ENCODE measurements around the gene IGSF21. TPM values are rescaled to one million over a fixed set of nuclear protein-coding genes. Genes with fewer than 3 reads are reported as not detected.
A peak's percentile ranks its signal among the peaks of the same experiment; 100 is the strongest.

The IGSF21 gene
- total RNA-seq, 3 donors from 2014 or later (not counting 1 experiment from before 2014, with no cell fraction given) = not detected

GRCh38 chr1:18300376-18300775 is 192.8 kb downstream of the IGSF21 start:
- Histone ChIP-seq H3K4me1 (ENCODE audit: control insufficient read depth, insufficient read depth, low read length) (no peaks in the 10 kb centered on the region), H3K27ac (ENCODE audit: low read length) (no peak overlapping the region), H3K36me3 (ENCODE audit: control insufficient read depth, insufficient read depth, low read length) (no peaks in the 10 kb centered on the region), H3K4me3 (ENCODE audit: low read length) (no peak overlapping the region), H3K9me3 (ENCODE audit: control insufficient read depth, insufficient read depth, low read length) (no peaks in the 10 kb centered on the region), H3K27me3 (ENCODE audit: control insufficient read depth, insufficient read depth, low read length) (no peaks in the 10 kb centered on the region)
- DNase-seq (no peak), ATAC-seq (no peak)
- Mint-ChIP-seq H3K4me3 (no peak overlapping the region), H3K27me3 (ENCODE audit: low read depth in 2 of 2) (peaks cover under 1 to 20% of the 10 kb centered on the region in 2 donors), H3K4me1 (no peaks in the 10 kb centered on the region), H3K36me3 (no peaks in the 10 kb centered on the region), H3K27ac (no peak overlapping the region), H3K9me3 (no peaks in the 10 kb centered on the region)
- TF ChIP-seq CTCF (IDR thresholded peaks at IDR 0.05) = no peak
- 84% methylated on average over 2 of the region's 2 CpGs for WGBS (ENCODE audit: insufficient coverage)
- intact Hi-C loops (cut with micrococcal nuclease) = no loop called here

- WGBS (ENCODE audit: insufficient coverage) = 54% methylated on average over 7 of the region's 7 CpGs
- no peak for TF ChIP-seq CTCF (IDR thresholded peaks at IDR 0.05)
- Histone ChIP-seq H3K4me3 (ENCODE audit: low read length) (no peak overlapping the region), H3K27me3 (ENCODE audit: control insufficient read depth, insufficient read depth, low read length) (no peaks in the 10 kb centered on the region), H3K27ac (ENCODE audit: low read length) (no peak overlapping the region), H3K4me1 (ENCODE audit: control insufficient read depth, insufficient read depth, low read length) (no peaks in the 10 kb centered on the region), H3K9me3 (ENCODE audit: control insufficient read depth, insufficient read depth, low read length) (no peaks in the 10 kb centered on the region), H3K36me3 (ENCODE audit: control insufficient read depth, insufficient read depth, low read length) (no peaks in the 10 kb centered on the region)
- no peak overlapping the region for H3K27ac Mint-ChIP-seq
- H3K36me3 Mint-ChIP-seq = no peaks in the 10 kb centered on the region
- peaks cover 0 to 7% of the 10 kb centered on the region in 2 donors for H3K27me3 Mint-ChIP-seq (ENCODE audit: low read depth in 2 of 2)
- no peak overlapping the region for H3K4me3 Mint-ChIP-seq
- intact Hi-C loops (cut with micrococcal nuclease) = no loop called here
- ATAC-seq = no peak
- H3K9me3 Mint-ChIP-seq = no peaks in the 10 kb centered on the region
- H3K4me1 Mint-ChIP-seq = no peaks in the 10 kb centered on the region
- peak in 1 of 2 donors; percentile 9 for DNase-seq
These were observed 195.3 kb downstream of the IGSF21 start for GRCh38 chr1:18302788-18303413.

GRCh38 chr1:18304151-18304869 is 196.7 kb downstream of the IGSF21 start:
- no peak for TF ChIP-seq CTCF (IDR thresholded peaks at IDR 0.05)

More at GRCh38 chr1:18304151-18304869, 196.7 kb downstream of the IGSF21 start:
- Histone ChIP-seq H3K27me3 (ENCODE audit: control insufficient read depth, insufficient read depth, low read length) (no peaks in the 10 kb centered on the region), H3K9me3 (ENCODE audit: control insufficient read depth, insufficient read depth, low read length) (no peaks in the 10 kb centered on the region), H3K4me3 (ENCODE audit: low read length) (no peak overlapping the region), H3K4me1 (ENCODE audit: control insufficient read depth, insufficient read depth, low read length) (no peaks in the 10 kb centered on the region), H3K36me3 (ENCODE audit: control insufficient read depth, insufficient read depth, low read length) (no peaks in the 10 kb centered on the region), H3K27ac (ENCODE audit: low read length) (no peak overlapping the region)
- Mint-ChIP-seq H3K9me3 (no peaks in the 10 kb centered on the region), H3K4me1 (no peaks in the 10 kb centered on the region), H3K27ac (no peak overlapping the region), H3K4me3 (no peak overlapping the region), H3K27me3 (ENCODE audit: low read depth in 2 of 2) (peaks cover 0 to 4% of the 10 kb centered on the region in 2 donors), H3K36me3 (no peaks in the 10 kb centered on the region)
- intact Hi-C loops (cut with micrococcal nuclease) = no loop called here
- no peak for DNase-seq
- no peak for ATAC-seq
- WGBS (ENCODE audit: insufficient coverage) = 73% methylated on average over 6 of the region's 6 CpGs
